ENCODE data around the gene ITPRIPL2. TPM values are rescaled to one million over a fixed set of nuclear protein-coding genes. Genes with fewer than 3 reads are reported as not detected.

The ITPRIPL2 gene
- total RNA-seq, 4 donors from 2014 or later, result 13.3 to 18.9 (median 18.5) TPM

DNA sequence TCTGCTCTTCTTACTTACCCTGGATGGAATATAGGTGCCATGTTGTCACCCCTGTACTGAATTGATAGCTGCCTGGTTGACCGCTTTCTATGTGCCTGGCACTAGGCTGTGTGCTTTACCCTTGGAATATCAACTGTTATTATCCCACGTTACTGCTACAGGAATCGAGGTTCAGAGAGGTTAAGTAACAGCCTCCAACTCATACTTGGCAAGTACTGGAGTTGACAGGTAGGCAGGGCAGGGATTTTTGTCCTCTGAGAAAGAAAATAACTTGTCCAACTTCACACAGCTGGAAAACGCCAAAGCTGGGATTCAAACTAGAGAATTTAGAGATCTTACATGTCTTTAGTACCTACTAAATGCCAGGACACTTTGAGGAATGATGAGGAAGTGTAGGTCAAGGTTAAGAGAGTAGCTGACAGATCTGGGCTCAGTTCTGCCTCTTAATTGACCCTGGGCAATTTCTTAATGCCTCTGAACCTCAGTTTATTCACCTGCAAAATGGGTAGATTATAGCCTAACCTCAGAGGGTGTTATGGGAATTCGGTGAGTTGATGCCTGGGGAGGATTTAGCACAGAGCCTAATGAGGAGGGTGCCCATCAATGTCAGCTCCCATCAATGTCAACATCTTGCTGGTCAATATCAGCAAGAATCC lies 25.8 kb downstream of the ITPRIPL2 start:
- Histone ChIP-seq H3K27ac (no peak overlapping the region), H3K4me1 (peaks cover 23 to 35% of the 10 kb centered on the region in 2 donors)
- ATAC-seq, result no peak

DNA sequence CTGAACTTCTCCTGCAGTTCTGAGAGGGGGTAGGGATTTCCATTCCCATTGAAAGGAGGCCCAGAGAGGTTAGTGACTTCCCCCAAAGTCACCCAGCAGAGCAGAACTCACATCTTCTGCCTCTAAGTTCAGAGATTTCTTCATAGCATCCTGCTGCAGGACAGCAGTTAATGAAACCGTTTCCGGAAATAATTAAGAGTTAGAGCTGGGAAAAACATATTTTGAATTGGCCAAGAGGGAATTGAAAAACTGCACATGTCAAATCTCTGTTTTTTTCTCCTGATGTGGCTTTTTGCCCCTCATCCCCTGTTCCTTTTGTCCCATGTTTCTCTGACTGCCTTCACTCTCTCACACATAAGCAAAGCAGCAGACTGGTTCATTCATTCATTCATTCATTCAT lies 26.6 kb downstream of the ITPRIPL2 start:
- no peaks in the 10 kb centered on the region for H3K36me3 ChIP-seq
- peaks cover 22 to 35% of the 10 kb centered on the region in 2 donors for H3K4me1 ChIP-seq
- TF ChIP-seq, protein P1, sequence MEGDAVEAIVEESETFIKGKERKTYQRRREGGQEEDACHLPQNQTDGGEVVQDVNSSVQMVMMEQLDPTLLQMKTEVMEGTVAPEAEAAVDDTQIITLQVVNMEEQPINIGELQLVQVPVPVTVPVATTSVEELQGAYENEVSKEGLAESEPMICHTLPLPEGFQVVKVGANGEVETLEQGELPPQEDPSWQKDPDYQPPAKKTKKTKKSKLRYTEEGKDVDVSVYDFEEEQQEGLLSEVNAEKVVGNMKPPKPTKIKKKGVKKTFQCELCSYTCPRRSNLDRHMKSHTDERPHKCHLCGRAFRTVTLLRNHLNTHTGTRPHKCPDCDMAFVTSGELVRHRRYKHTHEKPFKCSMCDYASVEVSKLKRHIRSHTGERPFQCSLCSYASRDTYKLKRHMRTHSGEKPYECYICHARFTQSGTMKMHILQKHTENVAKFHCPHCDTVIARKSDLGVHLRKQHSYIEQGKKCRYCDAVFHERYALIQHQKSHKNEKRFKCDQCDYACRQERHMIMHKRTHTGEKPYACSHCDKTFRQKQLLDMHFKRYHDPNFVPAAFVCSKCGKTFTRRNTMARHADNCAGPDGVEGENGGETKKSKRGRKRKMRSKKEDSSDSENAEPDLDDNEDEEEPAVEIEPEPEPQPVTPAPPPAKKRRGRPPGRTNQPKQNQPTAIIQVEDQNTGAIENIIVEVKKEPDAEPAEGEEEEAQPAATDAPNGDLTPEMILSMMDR (IDR thresholded peaks at IDR 0.05 in 4 of 5, conservative IDR thresholded peaks at IDR 0.05 in 1 of 5), result no peak
- no peak for TF ChIP-seq POLR2A (IDR thresholded peaks at IDR 0.05)
- no peaks in the 10 kb centered on the region for H3K9me3 ChIP-seq
- intact Hi-C loops (cut with DNase I; ENCODE audit: low total_unique reads), result loop anchor here (5.0 kb wide), 1 partner anchor 43 kb away; no protein-coding TSS in a partner anchor
- no peak for ATAC-seq
- no peak for DNase-seq
- no peak overlapping the region for H3K4me3 ChIP-seq
- no peak overlapping the region for H3K27ac ChIP-seq
- peaks cover 0 to 3% (median 0%) of the 10 kb centered on the region in 3 donors for H3K27me3 ChIP-seq
- in situ Hi-C loops (cut with MboI; ENCODE audit: low sequenced_read_pairs in 4 of 4), result no loop called here

More for the DNA sequence above, 25.8 kb downstream of the ITPRIPL2 start:
- no peak for DNase-seq
- Histone ChIP-seq H3K36me3 (no peaks in the 10 kb centered on the region), H3K9me3 (no peaks in the 10 kb centered on the region), H3K27me3 (no peaks in the 10 kb centered on the region), H3K4me3 (no peak overlapping the region)
- in situ Hi-C loops (cut with MboI; ENCODE audit: low sequenced_read_pairs in 4 of 4), result no loop called here
- TF ChIP-seq, protein P1 (IDR thresholded peaks at IDR 0.05 in 4 of 5, conservative IDR thresholded peaks at IDR 0.05 in 1 of 5), result no peak
- no peak for TF ChIP-seq POLR2A (IDR thresholded peaks at IDR 0.05)
- intact Hi-C loops (cut with DNase I; ENCODE audit: low total_unique reads), result loop anchor here (5.0 kb wide), 1 partner anchor 42 kb away; no protein-coding TSS in a partner anchor

DNA sequence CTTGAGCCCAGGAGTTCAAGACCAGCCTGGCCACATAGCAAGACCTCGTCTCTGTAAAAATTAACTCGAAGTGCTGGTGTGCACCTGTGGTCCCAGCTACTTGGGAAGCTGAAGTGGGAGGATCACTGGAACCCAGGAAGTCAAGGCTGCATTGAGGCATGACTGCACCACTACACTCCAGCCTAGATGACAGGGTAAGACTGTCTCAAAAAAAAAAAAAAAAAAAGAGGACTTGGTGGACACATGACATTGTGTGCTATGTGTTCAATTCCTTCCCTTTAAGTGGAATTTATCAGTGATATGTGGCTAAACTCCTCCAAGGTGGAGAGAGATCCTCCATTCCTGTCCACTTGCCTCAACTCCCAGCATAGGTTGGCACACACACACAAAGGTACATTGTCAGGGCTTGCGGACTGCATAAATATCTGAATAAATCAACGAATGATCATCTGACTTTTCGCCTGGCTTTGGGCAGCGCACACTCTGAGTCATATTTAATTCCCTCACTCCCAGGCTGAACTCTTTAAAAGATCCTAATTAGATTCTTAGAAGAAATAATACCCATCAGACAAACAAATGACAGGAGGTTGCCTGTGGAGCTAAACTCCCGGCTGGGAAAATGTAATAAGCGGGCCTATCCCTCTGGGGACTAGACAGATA lies 29.3 kb downstream of the ITPRIPL2 start:
- Histone ChIP-seq H3K27me3 (peaks cover 0 to 3% (median 0%) of the 10 kb centered on the region in 3 donors), H3K27ac (no peak overlapping the region), H3K4me1 (peaks cover 6 to 17% of the 10 kb centered on the region in 2 donors), H3K9me3 (no peaks in the 10 kb centered on the region), H3K4me3 (no peak overlapping the region), H3K36me3 (no peaks in the 10 kb centered on the region)
- no peak for TF ChIP-seq POLR2A (IDR thresholded peaks at IDR 0.05)
- TF ChIP-seq, protein P1 (IDR thresholded peaks at IDR 0.05 in 4 of 5, conservative IDR thresholded peaks at IDR 0.05 in 1 of 5), result no peak
- DNase-seq (no peak), ATAC-seq (no peak)
- in situ Hi-C loops (cut with MboI; ENCODE audit: low sequenced_read_pairs in 4 of 4) (no loop called here), intact Hi-C loops (cut with DNase I; ENCODE audit: low total_unique reads) (loop anchor here (5.0 kb wide), 1 partner anchor 46 kb away; no protein-coding TSS in a partner anchor)

DNA sequence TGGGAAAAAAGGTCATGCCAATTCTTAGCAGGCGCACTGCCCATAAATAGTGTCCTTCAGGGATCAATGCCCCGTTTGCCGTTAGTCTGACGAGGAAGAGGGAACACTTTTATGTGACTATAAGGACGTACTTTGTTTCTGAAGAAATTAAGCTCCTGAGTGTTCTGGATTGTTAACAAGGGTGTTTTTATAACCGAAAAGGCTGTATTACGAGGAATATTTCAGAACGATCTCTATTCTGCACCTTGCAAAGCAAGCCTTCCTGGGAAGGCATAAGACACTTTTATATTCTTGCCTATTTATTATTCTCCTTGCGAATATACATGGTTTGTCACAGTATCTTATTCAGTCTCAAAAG lies 29.8 kb downstream of the ITPRIPL2 start:
- TF ChIP-seq, protein P1 (IDR thresholded peaks at IDR 0.05 in 4 of 5, conservative IDR thresholded peaks at IDR 0.05 in 1 of 5), result no peak
- no peak for TF ChIP-seq POLR2A (IDR thresholded peaks at IDR 0.05)
- no peak overlapping the region for H3K27ac ChIP-seq
- in situ Hi-C loops (cut with MboI; ENCODE audit: low sequenced_read_pairs in 4 of 4), result no loop called here
- ATAC-seq, result no peak
- no peak for DNase-seq
- H3K27me3 ChIP-seq, result peaks cover 0 to 3% (median 0%) of the 10 kb centered on the region in 3 donors
- H3K36me3 ChIP-seq, result no peaks in the 10 kb centered on the region
- H3K4me1 ChIP-seq, result peaks cover 6 to 17% of the 10 kb centered on the region in 2 donors
- H3K4me3 ChIP-seq, result no peak overlapping the region
- no peaks in the 10 kb centered on the region for H3K9me3 ChIP-seq
- intact Hi-C loops (cut with DNase I; ENCODE audit: low total_unique reads), result loop anchor here (5.0 kb wide), 1 partner anchor 46 kb away; no protein-coding TSS in a partner anchor
